HCT116 (cell line): ENCODE measurements around the gene RNU6-9.

Experiments
- CTCF ChIP-seq, 3 experiments: fragments of 200-600 bp in 1 of 3; sonication (generic) in 1 of 3; IDR thresholded peaks in 2 of 3; conservative IDR thresholded peaks in 1 of 3; 2 replicates each; pipeline ENCODE4 v1.5.1; 2012 to 2017; ENCODE audit warnings: low read depth in 2 of 3, low read length in 2 of 3, antibody characterized with exemption in 1 of 3, borderline replicate concordance in 1 of 3, control low read depth in 1 of 3, mild to moderate bottlenecking in 1 of 3, mixed read lengths in 1 of 3, mixed run types in 1 of 3, moderate library complexity in 1 of 3; ENCODE audit not compliant: insufficient read depth in 1 of 3
- EZH2 ChIP-seq: fragments of 200-600 bp; sonication (generic); IDR thresholded peaks from 2 replicates; pipeline ENCODE4 v1.6.1; 2017; ENCODE audit warnings: antibody characterized with exemption, mixed run types
- MAX ChIP-seq: IDR thresholded peaks from 2 replicates; pipeline ENCODE4 v1.6.1; 2012
- TF ChIP-seq, protein P1 (sequence below): IDR thresholded peaks from 2 replicates; pipeline ENCODE4 v1.6.1; 2012; ENCODE audit warnings: low read depth

GRCh38 chr19:920051-920864, 27.0 kb downstream of the RNU6-9 start:
- TF ChIP-seq CTCF (IDR thresholded peaks at IDR 0.05 in 2 of 3, conservative IDR thresholded peaks at IDR 0.05 in 1 of 3; ENCODE audit: borderline replicate concordance in 1 of 3, insufficient read depth in 1 of 3, low read depth in 2 of 3, low read length in 2 of 3) (no peak), MAX (no peak), EZH2 (no peak)
- TF ChIP-seq, protein P1, sequence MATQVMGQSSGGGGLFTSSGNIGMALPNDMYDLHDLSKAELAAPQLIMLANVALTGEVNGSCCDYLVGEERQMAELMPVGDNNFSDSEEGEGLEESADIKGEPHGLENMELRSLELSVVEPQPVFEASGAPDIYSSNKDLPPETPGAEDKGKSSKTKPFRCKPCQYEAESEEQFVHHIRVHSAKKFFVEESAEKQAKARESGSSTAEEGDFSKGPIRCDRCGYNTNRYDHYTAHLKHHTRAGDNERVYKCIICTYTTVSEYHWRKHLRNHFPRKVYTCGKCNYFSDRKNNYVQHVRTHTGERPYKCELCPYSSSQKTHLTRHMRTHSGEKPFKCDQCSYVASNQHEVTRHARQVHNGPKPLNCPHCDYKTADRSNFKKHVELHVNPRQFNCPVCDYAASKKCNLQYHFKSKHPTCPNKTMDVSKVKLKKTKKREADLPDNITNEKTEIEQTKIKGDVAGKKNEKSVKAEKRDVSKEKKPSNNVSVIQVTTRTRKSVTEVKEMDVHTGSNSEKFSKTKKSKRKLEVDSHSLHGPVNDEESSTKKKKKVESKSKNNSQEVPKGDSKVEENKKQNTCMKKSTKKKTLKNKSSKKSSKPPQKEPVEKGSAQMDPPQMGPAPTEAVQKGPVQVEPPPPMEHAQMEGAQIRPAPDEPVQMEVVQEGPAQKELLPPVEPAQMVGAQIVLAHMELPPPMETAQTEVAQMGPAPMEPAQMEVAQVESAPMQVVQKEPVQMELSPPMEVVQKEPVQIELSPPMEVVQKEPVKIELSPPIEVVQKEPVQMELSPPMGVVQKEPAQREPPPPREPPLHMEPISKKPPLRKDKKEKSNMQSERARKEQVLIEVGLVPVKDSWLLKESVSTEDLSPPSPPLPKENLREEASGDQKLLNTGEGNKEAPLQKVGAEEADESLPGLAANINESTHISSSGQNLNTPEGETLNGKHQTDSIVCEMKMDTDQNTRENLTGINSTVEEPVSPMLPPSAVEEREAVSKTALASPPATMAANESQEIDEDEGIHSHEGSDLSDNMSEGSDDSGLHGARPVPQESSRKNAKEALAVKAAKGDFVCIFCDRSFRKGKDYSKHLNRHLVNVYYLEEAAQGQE, result no peak
